NCI-H460 (cell line): ENCODE data around the gene NGF. TPM values are rescaled to one million over a fixed set of nuclear protein-coding genes. Genes with fewer than 3 reads are reported as not detected.

ENCODE experiments used
- DNase-seq: peaks from one replicate; pipeline ENCODE4 v3.0.0-alpha.2; 2016; ENCODE audit warnings: low read depth; ENCODE audit errors: extremely low read depth
- total RNA-seq: library from RNA; depleted of rRNA; stranded (reverse); fragments of >200 nt; shearing (Covaris generic); gene quantifications from 2 replicates; pipeline ENCODE4 v1.2.3, GENCODE V29; 2014

The NGF gene
- total RNA-seq, 1 experiment from 2014 or later, result 1.6 TPM

DNA sequence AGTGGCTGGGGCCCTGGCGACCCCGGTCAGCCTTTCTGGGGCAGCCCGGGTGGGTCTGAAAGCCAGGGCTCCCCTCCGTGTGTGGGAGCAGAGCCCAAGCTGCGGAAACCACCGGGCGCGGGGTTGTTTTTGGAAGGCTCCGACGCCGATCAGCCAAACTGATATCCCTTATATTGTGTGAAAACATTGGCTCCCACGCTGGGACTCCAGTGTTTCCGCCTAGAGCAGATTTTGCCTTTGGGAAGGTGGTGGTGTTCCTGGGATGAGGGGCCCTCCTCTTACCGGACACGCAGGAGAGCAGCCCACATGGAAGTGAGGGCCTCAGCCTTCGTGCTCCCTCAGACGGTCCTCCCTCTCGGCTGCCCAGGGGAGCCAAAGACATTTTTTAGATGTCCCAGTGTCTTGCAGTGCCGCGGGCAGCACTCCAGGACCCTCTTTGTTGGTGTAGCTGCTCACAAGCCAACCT, 54.3 kb downstream of the NGF start:
- DNase-seq, result no peak

- DNase-seq, result no peak
These were observed 54.8 kb downstream of the NGF start for GRCh38 chr1:115283249-115283648.

DNA sequence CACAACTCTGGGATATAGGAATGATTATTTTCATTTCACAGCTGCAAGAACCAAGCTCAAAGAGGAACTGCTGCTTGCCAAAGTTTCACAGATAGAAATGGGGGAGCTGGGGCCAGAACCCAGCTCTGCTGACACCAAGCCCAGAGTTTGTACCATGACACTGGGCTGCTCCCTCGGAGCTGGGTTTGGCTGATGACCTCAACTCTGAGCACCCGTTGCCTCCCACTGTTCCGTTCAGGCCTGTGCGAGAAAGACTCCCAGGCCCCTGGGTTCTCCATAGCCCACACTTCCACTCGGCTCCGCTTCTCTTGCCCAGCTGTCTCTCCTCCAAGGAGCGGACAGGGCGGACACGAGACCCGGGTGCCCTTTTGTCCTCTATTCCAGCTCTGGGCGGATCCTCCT, 55.2 kb downstream of the NGF start:
- DNase-seq, result no peak

DNA sequence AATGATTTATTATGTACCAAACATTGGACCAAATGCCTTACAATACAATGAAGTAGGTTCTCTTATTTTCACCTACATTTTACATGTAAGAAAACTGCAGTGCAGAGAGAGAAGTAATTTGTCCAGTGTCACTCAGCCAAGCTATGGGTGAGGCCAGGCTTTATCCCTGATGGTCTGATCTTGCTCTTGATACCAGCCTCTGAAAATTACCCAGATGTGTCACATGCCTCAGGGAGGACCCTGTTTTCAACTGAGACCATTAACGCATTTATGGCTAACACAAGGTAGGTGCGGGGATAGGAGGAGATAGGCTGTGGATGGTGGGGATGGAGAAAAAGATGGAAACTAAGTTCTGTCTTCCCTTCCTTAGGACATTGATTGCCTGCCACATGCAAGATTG, 56.9 kb downstream of the NGF start:
- DNase-seq, result no peak

DNA sequence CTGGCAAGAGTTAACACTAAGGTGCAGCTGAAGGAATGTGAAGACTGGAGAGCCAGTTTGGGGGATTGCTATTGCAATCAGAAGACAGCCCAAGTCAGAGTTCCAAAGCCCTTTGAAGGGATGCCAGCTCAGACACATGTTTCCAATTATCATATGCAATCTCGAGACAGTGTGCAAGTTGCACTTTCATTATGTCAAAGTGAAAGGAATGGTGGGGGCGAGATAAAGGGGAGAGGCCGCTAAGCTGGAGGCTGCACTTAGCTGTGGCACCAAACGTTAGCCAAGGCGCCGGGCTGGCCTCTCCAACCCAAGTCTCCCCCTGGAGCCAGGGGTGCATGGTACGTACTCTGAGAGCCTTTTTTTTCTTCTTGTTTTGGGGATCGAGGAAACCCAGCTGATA, 58.0 kb downstream of the NGF start:
- DNase-seq, result no peak

DNA sequence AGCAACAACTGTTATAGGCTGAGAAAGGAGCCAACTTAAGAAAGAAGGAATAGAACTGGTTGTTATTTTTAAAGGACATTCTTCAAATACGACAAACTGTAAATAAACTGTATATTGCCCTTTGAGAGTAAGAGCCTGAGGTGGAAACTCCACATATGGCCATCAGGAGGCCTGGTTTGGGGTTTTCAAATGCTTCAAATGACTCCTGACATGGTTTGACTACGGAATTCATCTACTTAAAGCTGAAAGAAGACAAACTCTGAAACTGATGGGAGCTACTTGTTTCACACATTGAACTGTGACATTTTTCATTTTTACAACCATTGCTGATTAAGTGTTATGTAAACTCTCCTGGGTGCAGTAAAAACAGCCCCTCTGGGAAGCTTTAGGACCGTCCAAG, 59.8 kb downstream of the NGF start:
- no peak for DNase-seq

DNA sequence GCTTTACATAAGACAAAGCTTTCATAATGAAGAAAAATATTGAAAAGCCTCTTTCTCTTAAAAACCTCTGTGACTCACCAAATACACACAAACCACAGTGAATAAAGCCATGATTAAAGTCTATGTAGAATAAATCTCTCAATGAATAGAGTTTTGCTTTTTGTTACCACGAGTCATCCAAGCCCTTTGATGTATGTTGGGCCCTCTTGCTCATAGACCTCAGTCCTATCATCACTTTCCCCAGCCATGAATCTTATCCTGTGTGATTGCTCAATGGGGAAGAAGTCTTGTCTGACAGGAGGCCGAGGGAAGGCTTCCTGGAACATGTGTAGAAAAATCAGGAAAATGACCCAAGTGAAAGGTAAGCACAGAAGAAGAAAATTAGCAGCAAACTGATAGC, 60.8 kb downstream of the NGF start:
- DNase-seq, result no peak

- peak; percentile 1 for DNase-seq
These were observed 62.8 kb downstream of the NGF start for GRCh38 chr1:115275216-115275615.

- no peak for DNase-seq
These were observed 63.6 kb downstream of the NGF start for GRCh38 chr1:115274467-115274866.

DNA sequence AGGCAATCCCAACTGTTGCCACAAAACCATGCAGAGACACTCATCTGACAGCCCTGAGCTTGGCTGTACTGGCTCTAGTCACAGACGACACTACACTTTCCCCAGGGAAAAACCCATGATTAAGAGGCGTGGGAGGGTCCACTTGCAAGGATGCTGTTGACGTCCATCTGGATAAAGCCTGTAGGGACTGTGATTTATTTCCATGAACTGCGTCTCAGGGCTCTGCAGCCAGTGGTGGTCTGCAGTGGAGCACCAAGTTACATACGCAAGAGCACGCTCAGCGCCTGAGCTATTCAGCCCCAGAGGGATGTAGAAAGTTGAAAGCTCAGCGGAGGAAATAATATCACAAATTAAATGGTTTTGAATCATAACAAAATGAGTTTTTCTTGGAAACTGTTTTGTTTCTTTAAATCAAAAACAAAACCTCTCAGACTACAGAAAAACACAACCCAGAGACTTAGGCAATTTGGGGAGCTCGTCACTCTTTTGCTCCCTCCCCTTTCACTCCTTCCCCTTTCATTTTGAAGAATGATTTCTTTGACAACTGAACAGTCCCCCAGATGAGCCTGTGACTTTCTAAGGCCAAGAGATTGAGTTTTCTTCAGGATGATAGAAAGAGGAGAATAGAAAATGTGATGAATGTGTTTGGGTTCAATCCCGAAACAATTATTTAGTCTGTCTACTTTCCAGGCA, 71.2 kb downstream of the NGF start:
- no peak for DNase-seq

DNA sequence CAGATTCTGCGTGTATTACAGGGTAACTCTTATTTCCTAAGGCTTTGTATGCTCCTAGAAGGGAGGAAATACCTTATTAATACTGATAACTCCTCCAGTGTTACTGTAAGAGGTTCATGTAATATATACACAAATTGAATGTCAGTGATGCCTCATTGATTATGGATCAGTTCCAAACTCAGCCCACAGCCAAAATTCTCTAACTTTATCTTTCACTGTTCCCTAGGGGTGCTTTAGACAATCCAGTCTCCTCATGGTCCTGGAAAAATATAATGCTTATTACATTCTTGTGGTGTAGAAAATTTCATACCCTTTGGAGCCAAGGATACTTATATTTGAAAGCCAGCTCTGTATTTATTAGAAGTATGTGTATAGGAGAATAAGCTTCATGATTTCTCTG, 73.0 kb downstream of the NGF start:
- no peak for DNase-seq

DNA sequence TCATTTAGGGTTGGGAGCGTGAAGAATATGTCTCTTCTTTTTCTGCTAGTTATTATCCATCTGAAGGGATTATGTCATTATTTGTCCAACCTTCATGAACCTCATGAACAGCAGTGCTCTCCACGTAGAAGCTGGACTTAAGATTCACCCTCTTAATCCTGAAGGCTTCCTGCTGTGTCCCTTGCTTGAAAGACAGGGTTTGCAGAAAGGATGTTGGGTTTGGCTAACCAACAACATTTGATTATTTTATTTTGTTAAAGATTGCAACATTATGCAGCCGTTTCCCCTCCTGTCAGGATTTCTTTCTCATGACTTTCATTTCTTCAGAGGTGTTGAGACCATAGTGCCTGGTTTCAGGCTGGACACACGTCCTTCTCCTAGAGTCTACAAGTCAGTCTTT, 75.2 kb downstream of the NGF start:
- no peak for DNase-seq

DNA sequence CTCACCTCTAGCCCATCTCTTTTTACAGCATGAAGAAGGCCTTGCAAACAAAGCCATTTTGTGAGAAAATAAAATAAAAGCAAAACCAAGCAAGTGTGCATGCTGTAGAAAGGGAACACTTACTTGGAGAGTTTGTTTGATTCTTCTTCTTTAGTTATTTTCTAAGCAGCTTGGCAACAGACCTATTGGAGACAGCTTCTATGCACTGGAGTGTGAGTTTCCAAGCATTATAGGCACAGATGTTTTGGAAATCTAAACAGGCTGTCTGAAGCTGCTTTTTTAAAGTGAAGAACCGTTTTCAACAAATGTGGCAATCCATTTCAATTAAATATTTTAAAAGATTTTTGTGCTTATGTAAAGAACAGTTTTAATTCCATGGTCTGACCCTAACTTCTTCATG, 76.6 kb downstream of the NGF start:
- no peak for DNase-seq

- peak; percentile 7 for DNase-seq
These were observed 79.7 kb downstream of the NGF start for GRCh38 chr1:115258302-115258866.

DNA sequence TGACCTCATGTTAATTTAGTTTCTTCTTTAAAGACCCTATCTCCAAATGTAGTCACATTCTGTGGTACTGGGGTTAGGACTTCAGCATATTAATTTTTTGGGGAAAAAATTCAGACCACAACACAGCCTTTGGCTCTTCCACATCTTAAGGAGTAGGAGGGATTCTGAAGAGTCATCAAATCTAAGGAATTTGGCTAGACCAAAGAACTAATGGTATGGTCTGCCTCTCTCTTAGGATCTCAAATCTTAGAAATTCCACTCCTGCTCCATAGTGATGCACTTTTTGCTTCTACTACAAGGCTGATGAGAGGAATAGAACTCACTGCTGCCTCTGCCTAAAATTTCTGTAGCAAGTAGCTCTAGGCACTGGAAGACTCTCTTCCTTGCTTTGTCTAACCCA, 80.5 kb downstream of the NGF start:
- DNase-seq, result no peak

GRCh38 chr1:115255154-115255553, 82.9 kb downstream of the NGF start:
- DNase-seq, result no peak

DNA sequence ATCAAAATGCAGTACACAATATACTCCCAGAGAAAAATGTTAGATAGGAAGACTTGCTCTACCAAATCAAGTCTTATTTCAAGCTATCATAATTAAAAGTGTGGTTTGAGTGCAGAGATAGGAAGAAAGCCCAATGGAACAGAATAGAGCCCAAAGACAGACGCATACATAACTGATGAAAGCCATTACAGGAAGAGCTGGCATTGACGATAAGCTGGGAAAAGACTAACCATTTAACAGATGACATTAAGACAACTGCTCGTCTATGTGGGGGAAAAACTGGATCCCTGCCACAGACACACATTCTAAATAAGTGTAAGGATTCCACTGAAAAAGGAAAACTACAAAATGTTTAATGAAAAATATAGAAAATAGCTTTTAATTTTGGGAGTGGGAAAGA, 85.5 kb downstream of the NGF start:
- DNase-seq, result no peak

DNA sequence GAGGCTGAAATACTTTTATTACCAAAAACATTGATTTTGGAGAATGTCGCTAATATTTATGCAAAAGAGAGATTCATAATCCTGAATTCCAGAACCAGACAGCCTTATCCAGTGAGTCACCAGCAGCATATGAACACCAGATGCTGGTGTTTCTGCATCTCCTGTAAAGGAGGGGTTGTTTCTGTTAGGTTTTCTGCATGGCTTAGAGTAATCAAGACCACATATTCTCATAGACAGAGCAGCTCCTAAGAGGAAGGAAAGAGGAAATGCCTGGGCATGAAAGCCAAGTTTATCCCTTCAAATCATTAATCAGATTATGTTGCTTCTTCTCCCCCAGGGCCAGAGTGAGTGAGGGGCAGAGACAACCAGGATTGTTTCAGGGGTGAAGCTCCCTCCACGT, 86.2 kb downstream of the NGF start:
- no peak for DNase-seq

- no peak for DNase-seq
These were observed 86.7 kb downstream of the NGF start for GRCh38 chr1:115251340-115251748.

DNA sequence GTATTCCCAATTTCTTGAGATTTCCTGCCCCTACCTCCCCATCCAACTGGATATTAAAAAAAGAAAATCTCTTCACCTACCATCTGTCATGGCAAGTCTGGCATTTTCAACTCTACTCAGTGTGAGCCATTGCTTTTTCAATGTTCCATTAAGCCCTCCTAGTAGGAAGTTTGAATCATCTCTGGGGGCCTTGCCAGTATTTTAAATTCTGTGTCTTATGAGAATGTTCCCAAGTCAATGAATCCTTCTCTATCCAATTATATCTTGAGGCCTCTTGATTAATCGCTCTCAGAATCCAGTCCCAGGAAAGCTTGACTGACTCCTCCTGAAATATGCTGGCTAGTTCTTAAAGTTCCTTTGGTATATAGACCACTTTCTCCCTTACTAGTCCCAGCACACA, 91.5 kb downstream of the NGF start:
- no peak for DNase-seq

GRCh38 chr1:115245227-115245626, 92.8 kb downstream of the NGF start:
- DNase-seq, result no peak

- no peak for DNase-seq
These were observed 95.5 kb downstream of the NGF start for GRCh38 chr1:115242543-115242942.

DNA sequence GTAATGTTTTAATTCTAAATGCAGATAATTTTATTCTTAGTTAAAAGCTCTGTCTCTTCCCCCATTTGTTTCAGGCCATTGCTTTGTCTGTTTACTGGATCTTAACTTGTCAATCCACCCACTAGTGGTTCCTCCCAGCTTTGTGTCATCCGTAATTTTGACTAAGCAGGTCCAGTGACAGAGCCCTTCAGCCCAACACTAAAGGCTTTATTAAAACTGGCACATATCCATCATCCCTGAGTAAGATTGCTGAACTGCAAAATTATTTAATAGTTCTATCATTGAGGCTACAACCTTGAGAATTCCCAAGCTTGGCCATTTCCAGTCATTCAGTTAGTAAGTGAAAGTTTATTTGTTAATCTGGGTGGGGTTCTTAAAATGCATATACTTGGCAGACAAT, 96.7 kb downstream of the NGF start:
- no peak for DNase-seq
